PC-3 (cell line): ENCODE results near the gene EHD4. TPM values are rescaled to one million over a fixed set of nuclear protein-coding genes. Genes with fewer than 3 reads are reported as not detected.

Experiments
- ATAC-seq: fragments of 200-7000 bp; cut with Tn5 transposase; 2 replicates; pipeline ENCODE4 v1.9.1; 2020; ENCODE audit warnings: mild to moderate bottlenecking, moderate library complexity
- BruUV-seq: library from RNA; stranded (reverse); fragments of 400-500 nt; replicated peaks from 2 replicates; lab custom pipeline; 2021; lab: Mats Ljungman, UMichigan
- CTCF ChIA-PET: fragments of 300-600 bp; sonication (Branson Sonifier 250); formaldehyde crosslinking; loops from one replicate; lab custom pipeline; 2022; ENCODE audit warnings: antibody characterized with exemption; lab: Charles Lee
- POLR2A ChIA-PET: fragments of 300-600 bp; sonication (Branson Sonifier 250); formaldehyde crosslinking; loops from one replicate; lab custom pipeline; 2022; ENCODE audit warnings: antibody characterized with exemption; ENCODE audit not compliant: unreplicated experiment; lab: Charles Lee
- DNase-seq: peaks from one replicate; pipeline ENCODE4 v3.0.0-alpha.2; 2015
- H2AFZ ChIP-seq: fragments of 300-600 bp; sonication (generic); 2 replicates; pipeline ENCODE4 v1.6.0; 2016; ENCODE audit warnings: antibody characterized with exemption, low read length
- H3F3A ChIP-seq: fragments of 300-600 bp; sonication (generic); one replicate; pipeline ENCODE4 v1.6.0; 2017; ENCODE audit warnings: antibody characterized with exemption, low read length, control low read depth, mild to moderate bottlenecking; ENCODE audit not compliant: unreplicated experiment
- H3K27ac ChIP-seq: fragments of 300-600 bp; sonication (generic); 2 replicates; pipeline ENCODE4 v1.5.1; 2016; ENCODE audit warnings: mild to moderate bottlenecking, low read length
- H3K27me3 ChIP-seq: fragments of 300-600 bp; sonication (generic); 2 replicates; pipeline ENCODE4 v1.6.1; 2016; ENCODE audit warnings: low read length, mixed read lengths
- H3K36me3 ChIP-seq: fragments of 300-600 bp; sonication (generic); 2 replicates; pipeline ENCODE4 v1.6.1; 2016; ENCODE audit warnings: low read depth, mixed run types, low read length, mixed read lengths
- H3K4me1 ChIP-seq: fragments of 300-600 bp; sonication (generic); 2 replicates; pipeline ENCODE4 v1.5.1; 2016; ENCODE audit warnings: low read length; ENCODE audit not compliant: insufficient read depth
- H3K4me2 ChIP-seq: fragments of 300-600 bp; sonication (generic); 2 replicates; pipeline ENCODE4 v1.6.0; 2016; ENCODE audit warnings: low read length
- H3K4me3 ChIP-seq: fragments of 300-600 bp; sonication (generic); 2 replicates; pipeline ENCODE4 v1.5.1; 2016; ENCODE audit warnings: mild to moderate bottlenecking, low read length, mixed read lengths
- H3K79me2 ChIP-seq: fragments of 300-600 bp; sonication (generic); 2 replicates; pipeline ENCODE4 v1.6.1; 2017; ENCODE audit warnings: low read length, mixed read lengths
- H3K9ac ChIP-seq: fragments of 300-600 bp; sonication (generic); 2 replicates; pipeline ENCODE4 v1.6.0; 2016; ENCODE audit warnings: mild to moderate bottlenecking, low read length
- H3K9me2 ChIP-seq: fragments of 300-600 bp; sonication (generic); replicated peaks from 2 replicates; pipeline ENCODE4 v1.6.1; 2016; ENCODE audit warnings: mixed run types, low read length, mixed read lengths
- H3K9me3 ChIP-seq: fragments of 300-600 bp; sonication (generic); 2 replicates; pipeline ENCODE4 v1.6.1; 2016; ENCODE audit warnings: low read length, mixed read lengths
- H4K20me1 ChIP-seq: fragments of 300-600 bp; sonication (generic); 2 replicates; pipeline ENCODE4 v1.6.1; 2016; ENCODE audit warnings: low read length, mixed read lengths
- CTCF ChIP-seq: fragments of 300-600 bp; sonication (generic); conservative IDR thresholded peaks from 2 replicates; pipeline ENCODE4 v1.5.1; 2017; ENCODE audit warnings: antibody characterized with exemption, low read depth, mild to moderate bottlenecking, low read length
- EZH2 ChIP-seq: fragments of 300-600 bp; sonication (generic); IDR thresholded peaks from one replicate; pipeline ENCODE4 v1.6.1; 2017; ENCODE audit warnings: antibody characterized with exemption, mild to moderate bottlenecking, low read length; ENCODE audit not compliant: unreplicated experiment
- EZH2phosphoT487 ChIP-seq: fragments of 300-600 bp; sonication (generic); IDR thresholded peaks from 2 replicates; pipeline ENCODE4 v1.6.1; 2018; ENCODE audit warnings: mild to moderate bottlenecking, antibody characterized with exemption, low read length, borderline replicate concordance
- intact Hi-C: fragments of 100-400 bp; cut with micrococcal nuclease; formaldehyde crosslinking; loops from 2 replicates; pipeline ENCODE4 v1.9.0; 2023
- total RNA-seq: library from RNA; depleted of rRNA; stranded (reverse); fragments of >200 nt; gene quantifications from 2 replicates; pipeline ENCODE4 v1.2.3, GENCODE V29; 2014

Gene EHD4
- total RNA-seq, 1 experiment from 2014 or later: 57.8 TPM

GRCh38 chr15:41927536-41927935, 44.8 kb downstream of the EHD4 start:
- peak overlapping the region; percentile 67 for H3K4me2 ChIP-seq
- H3K79me2 ChIP-seq: peaks cover 49% of the 10 kb centered on the region
- H3K9ac ChIP-seq: peak overlapping the region; percentile 87
- no peak for TF ChIP-seq EZH2
- no peak for TF ChIP-seq CTCF
- TF ChIP-seq EZH2phosphoT487: no peak
- ATAC-seq: no peak
- peak overlapping the region; percentile 8; the same call in 1 of the 2 replicates for H3K4me3 ChIP-seq
- intact Hi-C loops: no loop called here
- H3F3A ChIP-seq: peaks cover 17% of the 10 kb centered on the region
- H3K9me3 ChIP-seq: no peaks in the 10 kb centered on the region
- no peaks in the 10 kb centered on the region for H3K27me3 ChIP-seq
- CTCF ChIA-PET: interaction anchor here (0.6 to 1.0 kb wide), 2 partner anchors 45 to 57 kb away, joined by 3 to 8 read pairs; partner anchors contain the start of gene EHD4
- POLR2A ChIA-PET: interaction anchor here (0.6 to 2.1 kb wide), 4 partner anchors 13 to 153 kb away, joined by 3 to 20 read pairs (median 5); partner anchors contain the start of genes EHD4 and MAPKBP1
- H3K36me3 ChIP-seq: peaks cover 25% of the 10 kb centered on the region
- peaks cover 64% of the 10 kb centered on the region for H3K4me1 ChIP-seq
- no peak for DNase-seq
- no peak overlapping the region for H2AFZ ChIP-seq
- TSS peak; percentile 25 for BruUV-seq
- H3K9me2 ChIP-seq: no peaks in the 10 kb centered on the region
- H4K20me1 ChIP-seq: no peaks in the 10 kb centered on the region
- H3K27ac ChIP-seq: peak overlapping the region; percentile 97

GRCh38 chr15:41926185-41927056, 45.9 kb downstream of the EHD4 start:
- Histone ChIP-seq H3K9me3 (no peaks in the 10 kb centered on the region), H3K79me2 (peaks cover 41% of the 10 kb centered on the region), H3K27ac (peak overlapping the region; percentile 97), H2AFZ (no peak overlapping the region), H3K9ac (peak overlapping the region; percentile 87), H4K20me1 (no peaks in the 10 kb centered on the region), H3K9me2 (no peaks in the 10 kb centered on the region), H3K36me3 (peaks cover 20% of the 10 kb centered on the region), H3K4me2 (peak overlapping the region; percentile 67), H3F3A (peaks cover 17% of the 10 kb centered on the region), H3K27me3 (no peaks in the 10 kb centered on the region), H3K4me3 (no peak overlapping the region), H3K4me1 (peaks cover 53% of the 10 kb centered on the region)
- CTCF ChIA-PET: interaction anchor here (0.6 kb wide), 1 partner anchor 9 kb away, joined by 3 read pairs; no protein-coding TSS in a partner anchor
- peak; percentile 67 for DNase-seq
- TF ChIP-seq CTCF (no peak; the same call in 1 of the 2 replicates), EZH2phosphoT487 (no peak), EZH2 (no peak)
- BruUV-seq: no TSS peak
- POLR2A ChIA-PET: interaction anchor here (0.6 kb wide), 1 partner anchor 55 kb away, joined by 3 read pairs; no protein-coding TSS in a partner anchor
- ATAC-seq: peak; percentile 21
- intact Hi-C loops: no loop called here
